GM12892 (cell line): ENCODE results near the gene TMEM161A.
A peak's percentile ranks its signal among the peaks of the same experiment; 100 is the strongest.

Experiments used
- DNase-seq: peaks from one replicate; pipeline ENCODE4 v3.0.0; 2011; ENCODE audit not compliant: insufficient read length
- FAIRE-seq: peaks from 2 replicates; lab custom pipeline; 2011; peaks lifted over from hg19 to GRCh38; lab: Jason Lieb, UNC
- POLR2A ChIP-seq: IDR thresholded peaks from 2 replicates; pipeline ENCODE4 v1.6.1; 2011; ENCODE audit warnings: low read depth, low read length, control low read depth
- POLR2AphosphoS5 ChIP-seq: IDR thresholded peaks from 2 replicates; pipeline ENCODE4 v1.6.1; 2011; ENCODE audit warnings: low read depth, low read length, control low read depth
- TAF1 ChIP-seq: IDR thresholded peaks from 2 replicates; pipeline ENCODE4 v1.6.1; 2011; ENCODE audit warnings: low read depth, mild to moderate bottlenecking, control low read depth, low read length, borderline replicate concordance

TMEM161A gene

DNA sequence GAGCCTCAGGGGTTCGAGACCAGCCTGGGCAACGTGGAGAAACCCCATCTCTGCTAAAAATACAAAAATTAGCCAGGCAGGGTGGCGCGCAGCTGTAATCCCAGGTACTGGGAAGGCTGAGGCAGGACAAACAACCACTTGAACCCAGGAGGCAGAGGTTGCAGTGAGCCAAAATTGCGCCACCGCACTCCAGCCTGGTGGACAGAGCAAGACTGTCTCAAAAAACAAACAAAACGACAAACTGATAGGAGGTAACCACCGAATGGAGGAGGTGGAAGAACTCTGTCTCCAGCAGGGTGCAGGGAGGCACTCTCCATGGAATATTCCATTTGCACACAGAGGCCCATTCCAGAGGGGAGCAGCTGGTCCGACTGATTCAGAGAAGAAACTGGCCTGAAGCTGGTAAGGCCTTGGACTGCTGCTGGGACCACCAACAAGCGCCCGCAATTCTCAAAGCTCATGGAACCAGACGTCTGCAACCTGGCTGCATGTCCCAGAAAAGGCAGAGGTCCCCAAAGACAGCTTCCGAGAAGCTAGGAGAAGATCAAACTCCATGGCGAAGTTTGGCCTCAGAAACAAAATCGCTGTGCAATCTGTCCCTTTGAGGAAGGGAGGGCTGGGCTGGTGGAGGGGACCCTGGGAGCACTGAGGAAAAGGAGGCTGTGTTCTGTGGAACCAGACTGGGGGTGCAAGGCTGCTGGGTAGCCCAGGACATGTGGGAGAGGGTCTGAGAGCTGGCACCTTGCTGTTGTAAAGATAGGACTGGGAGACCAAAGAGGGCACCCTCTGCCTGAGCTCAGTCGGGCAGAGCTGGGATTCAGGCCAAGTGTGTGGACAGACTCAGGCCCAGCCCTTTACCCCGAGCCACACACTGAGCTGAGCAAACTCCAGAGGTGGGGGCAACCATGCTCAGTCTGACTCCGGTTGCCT is 39.3 kb downstream of the TMEM161A start:
- TF ChIP-seq POLR2AphosphoS5 (no peak), POLR2A (no peak), TAF1 (no peak)
- no peak for FAIRE-seq
- no peak for DNase-seq

DNA sequence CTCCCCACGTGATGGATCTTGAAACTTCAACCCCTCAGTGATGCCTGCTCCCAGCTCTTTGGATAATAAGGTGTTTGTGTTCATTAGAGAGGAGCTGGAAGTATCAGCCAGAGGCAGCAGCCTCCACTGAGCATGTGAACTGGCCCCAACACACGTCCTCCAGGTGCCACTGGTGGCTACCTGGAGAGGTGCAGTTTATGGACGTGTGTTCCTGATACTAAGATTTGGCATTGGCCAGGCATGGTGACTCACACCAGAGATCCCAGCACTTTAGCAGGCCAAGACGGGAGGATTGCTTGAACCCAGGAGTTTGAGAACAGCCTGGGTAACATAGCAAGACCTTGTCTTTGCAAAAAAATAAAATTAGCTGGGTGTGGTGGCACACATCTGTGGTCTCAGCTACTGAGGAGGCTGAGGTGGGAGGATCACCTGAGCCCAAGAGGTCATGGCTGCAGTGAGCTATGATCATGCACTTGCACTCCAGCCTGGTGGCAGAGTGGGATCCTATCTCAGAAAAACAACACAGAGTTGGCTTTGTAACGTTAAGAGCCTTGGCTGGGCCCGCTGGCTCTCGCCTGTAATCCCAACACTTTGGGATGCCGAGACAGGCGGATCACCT is 40.1 kb downstream of the TMEM161A start:
- FAIRE-seq (no peak), DNase-seq (no peak)
- TF ChIP-seq POLR2A (no peak), TAF1 (no peak)

DNA sequence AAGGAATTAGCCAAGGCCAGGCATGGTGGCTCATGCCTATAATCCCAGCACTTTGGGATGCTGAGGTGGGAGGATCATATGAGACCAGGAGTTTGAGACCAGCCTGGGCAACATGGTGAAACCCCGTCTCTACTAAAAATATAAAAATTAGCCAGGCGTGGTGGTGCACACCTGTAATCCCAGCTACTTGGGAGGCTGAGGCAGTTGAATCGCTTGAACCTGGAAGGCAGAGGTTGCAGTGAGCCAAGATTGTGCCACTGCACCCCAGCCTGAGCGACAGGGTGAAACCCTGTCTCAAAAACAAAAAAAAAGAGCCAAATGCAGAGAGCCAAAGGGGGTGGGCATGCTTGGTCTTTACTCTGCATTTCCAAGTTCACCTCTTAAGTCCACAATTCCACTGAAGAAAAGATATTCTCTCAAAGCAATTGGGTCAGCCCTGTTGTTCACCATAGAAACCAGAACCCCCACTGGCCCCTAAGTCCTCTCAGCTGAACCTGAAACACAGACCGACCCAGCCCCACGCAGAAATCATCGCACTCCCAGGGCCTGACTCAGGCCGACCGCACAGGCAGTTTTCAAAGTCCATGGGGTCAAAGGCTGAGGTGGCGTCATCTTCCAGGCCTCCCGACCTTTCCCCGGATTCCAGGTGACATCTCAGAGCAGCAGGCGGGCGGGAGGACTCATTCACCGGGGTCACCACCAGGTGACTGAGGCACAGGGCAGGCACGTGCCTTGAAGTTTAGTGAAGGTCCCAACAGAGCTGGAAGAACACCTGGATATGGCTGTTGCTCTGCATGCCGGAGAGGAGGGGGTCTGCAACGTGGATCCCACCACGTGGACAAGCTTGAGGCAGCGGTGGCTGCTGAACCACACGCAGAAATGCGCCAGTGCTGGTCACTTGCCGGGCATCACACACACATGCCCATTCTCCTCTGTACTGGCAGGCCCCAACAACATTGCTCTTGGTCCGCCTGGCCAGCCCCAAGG is 41.3 kb downstream of the TMEM161A start:
- FAIRE-seq (no peak), DNase-seq (no peak)
- TF ChIP-seq POLR2A (no peak), POLR2AphosphoS5 (no peak)

DNA sequence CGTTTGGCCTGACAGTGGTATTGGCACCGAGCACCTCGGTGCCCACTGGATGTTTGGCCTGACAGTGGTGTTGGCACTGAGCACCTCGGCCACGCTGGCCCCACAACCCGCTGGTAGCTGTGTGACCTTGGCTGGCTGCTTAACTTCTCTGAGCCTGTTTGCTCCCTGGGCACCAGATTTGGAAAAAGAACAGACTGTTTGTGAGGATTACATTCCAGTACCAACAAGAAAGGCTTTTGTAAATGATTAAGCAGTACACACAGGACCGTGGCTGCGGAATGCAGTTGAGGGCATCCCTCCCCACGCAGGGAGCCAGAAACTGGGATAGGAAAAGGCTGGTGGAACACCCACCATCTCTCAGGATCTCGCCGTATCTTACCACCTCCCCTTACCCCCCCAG is 42.6 kb downstream of the TMEM161A start:
- no peak for FAIRE-seq
- TF ChIP-seq TAF1 = no peak
- TF ChIP-seq POLR2A = no peak
- TF ChIP-seq POLR2AphosphoS5 = no peak
- DNase-seq = no peak

DNA sequence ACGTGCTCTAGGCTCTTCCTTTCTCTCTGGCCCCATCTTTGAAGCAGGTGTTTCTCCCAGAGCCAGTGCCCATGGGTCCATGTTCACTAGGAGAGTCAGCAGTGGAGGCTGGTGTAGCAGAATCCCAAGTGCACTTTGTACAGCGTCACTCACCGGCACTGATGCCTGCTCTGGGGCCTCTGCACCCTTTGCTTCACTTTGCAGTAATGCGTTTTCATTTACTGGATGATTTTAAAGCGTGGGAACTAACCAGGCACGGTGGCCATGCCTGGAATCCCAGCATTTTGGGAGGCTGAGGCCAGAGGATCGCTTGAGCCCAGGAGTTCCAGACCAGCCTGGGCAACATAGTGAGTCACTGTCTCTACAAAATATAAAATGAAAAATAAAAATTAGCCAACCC is 43.8 kb downstream of the TMEM161A start:
- DNase-seq (no peak), FAIRE-seq (no peak)
- no peak for TF ChIP-seq TAF1
- no peak for TF ChIP-seq POLR2AphosphoS5
- no peak for TF ChIP-seq POLR2A

DNA sequence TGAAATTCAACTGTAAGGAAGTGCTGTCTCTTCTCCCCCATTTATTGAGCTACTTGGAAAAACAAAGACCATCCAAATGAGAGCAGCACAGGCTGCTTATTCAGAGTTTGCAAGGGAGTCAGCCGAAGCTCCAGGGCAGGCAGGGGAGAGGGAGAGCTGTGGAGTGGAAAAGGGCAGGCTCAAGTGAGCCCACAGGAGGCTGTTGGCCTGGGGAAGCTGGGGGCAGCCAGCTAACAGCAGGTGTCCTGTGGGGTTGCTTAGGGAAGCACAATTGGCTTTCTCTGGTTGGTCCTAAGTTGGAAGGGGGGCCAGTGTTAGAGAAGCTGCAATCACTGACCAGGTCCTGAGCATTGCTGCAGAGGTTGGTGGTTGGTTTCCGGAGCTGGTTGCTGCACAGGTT is 50.6 kb downstream of the TMEM161A start:
- DNase-seq = peak; percentile 10
- TF ChIP-seq POLR2A (no peak), POLR2AphosphoS5 (no peak), TAF1 (no peak)

DNA sequence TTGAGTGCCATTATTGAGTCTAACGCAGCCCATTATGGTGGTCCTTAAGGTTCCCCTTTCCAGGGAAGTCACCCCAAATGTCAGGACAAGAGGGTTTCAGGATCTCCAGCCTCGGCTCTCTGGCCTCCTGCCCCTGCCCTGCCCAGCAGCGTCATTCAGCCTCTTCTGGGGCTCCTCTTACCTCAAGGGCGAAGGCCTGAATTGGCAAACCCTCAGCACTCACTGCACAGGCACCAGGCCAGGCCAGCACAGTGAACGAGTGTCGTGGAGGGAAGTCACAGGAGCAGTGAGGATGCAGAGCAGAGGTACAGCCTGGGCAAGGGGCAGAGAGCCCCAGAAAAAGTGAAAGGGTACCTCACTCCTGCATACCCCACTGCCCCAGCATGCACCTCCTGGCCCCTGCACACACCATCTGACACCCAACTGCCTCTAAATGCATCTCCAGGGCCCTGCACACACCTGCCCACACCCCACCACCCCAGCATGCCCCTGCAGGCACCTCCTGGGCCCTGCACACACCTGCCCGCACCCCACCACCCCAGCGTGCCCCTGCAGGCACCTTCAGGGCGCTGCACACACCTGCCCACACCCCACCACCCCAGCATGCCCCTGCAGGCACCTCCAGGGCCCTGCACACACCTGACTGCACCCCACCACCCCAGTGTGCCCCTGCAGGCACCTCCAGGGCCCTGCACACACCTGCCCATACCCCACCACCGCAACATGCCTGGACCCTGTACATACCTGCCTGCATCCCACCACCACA is 54.7 kb downstream of the TMEM161A start:
- TF ChIP-seq TAF1 (no peak), POLR2AphosphoS5 (no peak), POLR2A (no peak)
- no peak for DNase-seq
- no peak for FAIRE-seq

More for the DNA sequence above, 50.6 kb downstream of the TMEM161A start:
- no peak for FAIRE-seq

DNA sequence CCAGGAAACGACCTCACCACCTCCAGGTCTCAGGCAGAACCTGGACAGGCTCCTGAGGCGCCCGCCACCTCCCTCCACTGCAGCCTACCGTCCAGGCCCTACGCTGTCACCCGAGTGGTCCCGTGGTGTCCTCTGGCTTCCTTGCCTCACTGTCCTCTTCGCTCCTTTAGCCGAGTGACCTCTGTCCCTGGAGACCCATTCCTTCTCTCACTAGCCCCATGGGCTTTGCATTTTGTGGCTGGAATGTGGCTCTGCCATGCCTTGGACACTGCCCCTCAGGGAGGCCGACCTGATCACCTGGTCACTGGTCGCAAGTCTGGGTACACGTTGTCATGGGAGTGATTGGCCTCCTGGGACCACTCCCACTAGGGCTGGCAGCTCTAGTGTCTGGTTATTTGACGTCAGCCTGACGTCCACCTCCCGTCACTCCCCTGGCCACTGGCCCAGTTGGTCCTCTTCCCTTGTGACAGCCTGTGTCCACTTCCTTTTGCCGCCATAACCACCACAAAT is 56.6 kb downstream of the TMEM161A start:
- no peak for TF ChIP-seq TAF1
- no peak for TF ChIP-seq POLR2AphosphoS5
- DNase-seq = no peak
- no peak for FAIRE-seq

DNA sequence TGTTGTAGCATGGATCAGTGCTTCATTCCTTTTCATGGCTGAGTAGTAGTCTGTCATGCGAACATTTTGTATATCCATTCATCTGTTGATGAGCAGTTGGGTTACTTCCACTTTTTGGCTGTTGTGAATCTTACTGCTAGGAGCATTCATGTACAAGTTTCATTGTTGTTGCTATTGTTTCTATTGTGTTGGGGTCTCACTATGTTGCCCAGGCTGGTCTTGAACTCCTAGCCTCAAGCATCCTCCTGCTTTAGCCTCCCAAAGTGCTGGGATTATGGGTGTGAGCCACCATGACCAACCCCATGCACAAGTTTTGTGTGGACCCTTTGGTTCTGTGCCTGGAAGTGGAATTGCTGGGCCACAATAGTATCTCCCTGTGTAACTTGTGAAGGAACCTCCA is 58.7 kb downstream of the TMEM161A start:
- no peak for FAIRE-seq

DNA sequence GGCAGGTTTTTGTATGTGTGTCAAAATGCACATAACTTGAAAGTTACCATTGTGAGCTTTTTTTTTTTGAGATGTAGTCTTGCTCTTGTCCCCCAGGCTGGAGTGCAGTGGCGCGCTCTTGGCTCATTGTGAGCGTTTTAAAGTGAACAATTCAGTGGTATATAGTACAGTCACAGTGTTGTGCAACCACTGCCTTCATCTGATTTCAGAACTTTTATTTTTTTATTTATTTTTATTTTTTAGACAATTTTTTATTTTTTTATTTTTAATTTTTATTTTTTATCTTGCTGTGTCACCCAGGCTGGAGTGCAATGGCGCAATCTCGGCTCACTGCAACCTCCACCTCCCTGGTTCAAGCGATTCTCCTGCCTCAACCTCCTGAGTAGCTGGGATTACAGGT is 59.5 kb downstream of the TMEM161A start:
- FAIRE-seq = no peak
- DNase-seq = no peak
- TF ChIP-seq POLR2A (no peak), POLR2AphosphoS5 (no peak), TAF1 (no peak)

More for the DNA sequence above, 58.7 kb downstream of the TMEM161A start:
- TF ChIP-seq POLR2AphosphoS5 (no peak), POLR2A (no peak)
- no peak for DNase-seq
